ENCODE results near the gene CD164. TPM values are rescaled to one million over a fixed set of nuclear protein-coding genes. Genes with fewer than 3 reads are reported as not detected.

Gene CD164
- total and polyA plus RNA-seq, 8 donors, result 266 to 314 (median 283) TPM

GRCh38 chr6:109363753-109364152 lies 18.5 kb downstream of the CD164 start:
- no peak for TF ChIP-seq CTCF (IDR thresholded peaks at IDR 0.05)
- ATAC-seq (no peak), DNase-seq (no peak)
- intact Hi-C loops (cut with DNase I), result no loop called here
- Histone ChIP-seq H3K36me3 (peaks cover 7 to 89% of the 10 kb centered on the region in 2 donors), H3K4me3 (no peak overlapping the region), H3K27ac (no peak overlapping the region), H3K9me3 (no peaks in the 10 kb centered on the region), H3K4me1 (no peaks in the 10 kb centered on the region), H3K27me3 (no peaks in the 10 kb centered on the region)

- Histone ChIP-seq H3K4me1 (no peaks in the 10 kb centered on the region), H3K9me3 (no peaks in the 10 kb centered on the region), H3K27ac (no peak overlapping the region), H3K4me3 (no peak overlapping the region), H3K36me3 (peaks cover 7 to 86% of the 10 kb centered on the region in 2 donors), H3K27me3 (no peaks in the 10 kb centered on the region)
- intact Hi-C loops (cut with DNase I), result no loop called here
- no peak for TF ChIP-seq CTCF (IDR thresholded peaks at IDR 0.05)
- no peak for ATAC-seq
- DNase-seq, result no peak
These were observed 20.0 kb downstream of the CD164 start for GRCh38 chr6:109362102-109362884.

- Histone ChIP-seq H3K27ac (no peak overlapping the region), H3K4me3 (no peak overlapping the region), H3K4me1 (no peaks in the 10 kb centered on the region), H3K36me3 (peaks cover 4 to 88% of the 10 kb centered on the region in 2 donors), H3K27me3 (no peaks in the 10 kb centered on the region), H3K9me3 (no peaks in the 10 kb centered on the region)
- no peak for TF ChIP-seq CTCF (IDR thresholded peaks at IDR 0.05)
- ATAC-seq, result no peak
- intact Hi-C loops (cut with DNase I), result no loop called here
- no peak for DNase-seq
These were observed 21.5 kb downstream of the CD164 start for GRCh38 chr6:109360791-109361190.

GRCh38 chr6:109360281-109360680 lies 22.0 kb downstream of the CD164 start:
- Histone ChIP-seq H3K27ac (no peak overlapping the region), H3K27me3 (no peaks in the 10 kb centered on the region), H3K4me1 (no peaks in the 10 kb centered on the region), H3K4me3 (no peak overlapping the region), H3K36me3 (peaks cover 4 to 87% of the 10 kb centered on the region in 2 donors), H3K9me3 (no peaks in the 10 kb centered on the region)
- ATAC-seq, result no peak
- DNase-seq, result no peak
- intact Hi-C loops (cut with DNase I), result no loop called here
- TF ChIP-seq CTCF (IDR thresholded peaks at IDR 0.05), result no peak

- no peak for ATAC-seq
- TF ChIP-seq CTCF (IDR thresholded peaks at IDR 0.05), result no peak
- no peak for DNase-seq
- Histone ChIP-seq H3K27ac (no peak overlapping the region), H3K4me3 (no peak overlapping the region), H3K9me3 (no peaks in the 10 kb centered on the region), H3K27me3 (no peaks in the 10 kb centered on the region), H3K36me3 (peaks cover 4 to 82% of the 10 kb centered on the region in 2 donors), H3K4me1 (no peaks in the 10 kb centered on the region)
- intact Hi-C loops (cut with DNase I), result no loop called here
These were observed 23.0 kb downstream of the CD164 start for GRCh38 chr6:109359248-109359647.
